Measurements from ENCODE around the gene GPC6.

The GPC6 gene

GRCh38 chr13:93653776-93654175 lies 427.2 kb downstream of the GPC6 start:
- ChIA-PET POLR2A (no interaction called here), CTCF (no interaction called here)
- DNase-seq (ENCODE audit: extremely low spot score): no peak
- TF ChIP-seq SP1 (IDR thresholded peaks at IDR 0.05): no peak
- no peak for TF ChIP-seq FOXK2 (IDR thresholded peaks at IDR 0.05)
- no peak for TF ChIP-seq HDGF (IDR thresholded peaks at IDR 0.05; ENCODE audit: borderline replicate concordance)
- no peak for TF ChIP-seq FOXM1 (IDR thresholded peaks at IDR 0.05; ENCODE audit: borderline replicate concordance)
- no peak for TF ChIP-seq PKNOX1 (IDR thresholded peaks at IDR 0.05)
- no peak for TF ChIP-seq L3MBTL2 (conservative IDR thresholded peaks at IDR 0.05)
- no peak for TF ChIP-seq ARNT (IDR thresholded peaks at IDR 0.05)
- TF ChIP-seq ELF4 (IDR thresholded peaks at IDR 0.05): no peak
- TF ChIP-seq BHLHE40 (IDR thresholded peaks at IDR 0.05; ENCODE audit: borderline replicate concordance): no peak
- TF ChIP-seq TARDBP (IDR thresholded peaks at IDR 0.05): no peak
- TF ChIP-seq ZNF384 (IDR thresholded peaks at IDR 0.05): no peak
- TF ChIP-seq FOXA1 (IDR thresholded peaks at IDR 0.05): no peak
- no peak for TF ChIP-seq LEF1 (IDR thresholded peaks at IDR 0.05; ENCODE audit: borderline replicate concordance)
- no peak for TF ChIP-seq NFRKB (IDR thresholded peaks at IDR 0.05)
- no peak for TF ChIP-seq SUZ12 (IDR thresholded peaks at IDR 0.05)
- no peak for TF ChIP-seq CTBP1 (IDR thresholded peaks at IDR 0.05; ENCODE audit: borderline replicate concordance)

GRCh38 chr13:93655154-93655553 lies 428.5 kb downstream of the GPC6 start:
- TF ChIP-seq ELF4 (IDR thresholded peaks at IDR 0.05) (no peak), HDGF (IDR thresholded peaks at IDR 0.05; ENCODE audit: borderline replicate concordance) (no peak), TARDBP (IDR thresholded peaks at IDR 0.05) (no peak), FOXA1 (IDR thresholded peaks at IDR 0.05) (no peak), ZNF384 (IDR thresholded peaks at IDR 0.05) (no peak), L3MBTL2 (conservative IDR thresholded peaks at IDR 0.05) (no peak), SP1 (IDR thresholded peaks at IDR 0.05) (no peak), PKNOX1 (IDR thresholded peaks at IDR 0.05) (no peak), CTBP1 (IDR thresholded peaks at IDR 0.05; ENCODE audit: borderline replicate concordance) (no peak), SUZ12 (IDR thresholded peaks at IDR 0.05) (no peak), LEF1 (IDR thresholded peaks at IDR 0.05; ENCODE audit: borderline replicate concordance) (no peak), FOXK2 (IDR thresholded peaks at IDR 0.05) (no peak), NFRKB (IDR thresholded peaks at IDR 0.05) (no peak), ARNT (IDR thresholded peaks at IDR 0.05) (no peak), BHLHE40 (IDR thresholded peaks at IDR 0.05; ENCODE audit: borderline replicate concordance) (no peak), FOXM1 (IDR thresholded peaks at IDR 0.05; ENCODE audit: borderline replicate concordance) (no peak)
- CTCF ChIA-PET: no interaction called here
- DNase-seq (ENCODE audit: extremely low spot score): no peak
- POLR2A ChIA-PET: no interaction called here

GRCh38 chr13:93660391-93661063 lies 433.9 kb downstream of the GPC6 start:
- TF ChIP-seq PKNOX1 (IDR thresholded peaks at IDR 0.05): no peak
- no peak for TF ChIP-seq NFRKB (IDR thresholded peaks at IDR 0.05)
- TF ChIP-seq ARNT (IDR thresholded peaks at IDR 0.05): no peak
- no peak for TF ChIP-seq BHLHE40 (IDR thresholded peaks at IDR 0.05; ENCODE audit: borderline replicate concordance)
- TF ChIP-seq SUZ12 (IDR thresholded peaks at IDR 0.05): no peak
- no peak for TF ChIP-seq FOXA1 (IDR thresholded peaks at IDR 0.05)
- no peak for TF ChIP-seq FOXK2 (IDR thresholded peaks at IDR 0.05)
- TF ChIP-seq SP1 (IDR thresholded peaks at IDR 0.05): no peak
- no peak for TF ChIP-seq LEF1 (IDR thresholded peaks at IDR 0.05; ENCODE audit: borderline replicate concordance)
- no peak for TF ChIP-seq FOXM1 (IDR thresholded peaks at IDR 0.05; ENCODE audit: borderline replicate concordance)
- no peak for TF ChIP-seq CTBP1 (IDR thresholded peaks at IDR 0.05; ENCODE audit: borderline replicate concordance)
- TF ChIP-seq TARDBP (IDR thresholded peaks at IDR 0.05): no peak
- no peak for TF ChIP-seq ELF4 (IDR thresholded peaks at IDR 0.05)
- TF ChIP-seq ZNF384 (IDR thresholded peaks at IDR 0.05): no peak
- TF ChIP-seq HDGF (IDR thresholded peaks at IDR 0.05; ENCODE audit: borderline replicate concordance): no peak
- no peak for TF ChIP-seq L3MBTL2 (conservative IDR thresholded peaks at IDR 0.05)
- ChIA-PET POLR2A (no interaction called here), CTCF (interaction anchor here (0.8 kb wide), 1 partner anchor 812 kb away, joined by 4 read pairs; no protein-coding TSS in a partner anchor)
- no peak for DNase-seq (ENCODE audit: extremely low spot score)

- CTCF ChIA-PET: no interaction called here
- TF ChIP-seq TARDBP (IDR thresholded peaks at IDR 0.05) (no peak), FOXA1 (IDR thresholded peaks at IDR 0.05) (no peak), ELF4 (IDR thresholded peaks at IDR 0.05) (no peak), LEF1 (IDR thresholded peaks at IDR 0.05; ENCODE audit: borderline replicate concordance) (no peak), HDGF (IDR thresholded peaks at IDR 0.05; ENCODE audit: borderline replicate concordance) (no peak), NFRKB (IDR thresholded peaks at IDR 0.05) (no peak), L3MBTL2 (conservative IDR thresholded peaks at IDR 0.05) (no peak), SP1 (IDR thresholded peaks at IDR 0.05) (no peak), PKNOX1 (IDR thresholded peaks at IDR 0.05) (no peak), CTBP1 (IDR thresholded peaks at IDR 0.05; ENCODE audit: borderline replicate concordance) (no peak), ZNF384 (IDR thresholded peaks at IDR 0.05) (no peak), FOXK2 (IDR thresholded peaks at IDR 0.05) (no peak)
- no peak for DNase-seq (ENCODE audit: extremely low spot score)
- POLR2A ChIA-PET: no interaction called here
Observed at GRCh38 chr13:93670866-93671265, 444.3 kb downstream of the GPC6 start.

- POLR2A ChIA-PET: no interaction called here
- CTCF ChIA-PET: no interaction called here
- no peak for DNase-seq (ENCODE audit: extremely low spot score)
- no peak for TF ChIP-seq TARDBP (IDR thresholded peaks at IDR 0.05)
- no peak for TF ChIP-seq NFRKB (IDR thresholded peaks at IDR 0.05)
- TF ChIP-seq FOXK2 (IDR thresholded peaks at IDR 0.05): no peak
- TF ChIP-seq L3MBTL2 (conservative IDR thresholded peaks at IDR 0.05): no peak
- TF ChIP-seq ELF4 (IDR thresholded peaks at IDR 0.05): no peak
- no peak for TF ChIP-seq SUZ12 (IDR thresholded peaks at IDR 0.05)
Observed at GRCh38 chr13:93672996-93673395, 446.4 kb downstream of the GPC6 start.
